NCI-H1417 treated with DMSO at 0.1 percent for 48 hours (cell line): ENCODE results near the gene KRCC1.
"Not testable (repeated sequence)": the region's sequence is repeated elsewhere in the genome, so short reads cannot be mapped to it uniquely, and the experiment has no call there.

Experiments used
- DNase-seq: peaks from one replicate; lab custom pipeline; 2025; lab: John Stamatoyannopoulos, UW

KRCC1 gene

DNA sequence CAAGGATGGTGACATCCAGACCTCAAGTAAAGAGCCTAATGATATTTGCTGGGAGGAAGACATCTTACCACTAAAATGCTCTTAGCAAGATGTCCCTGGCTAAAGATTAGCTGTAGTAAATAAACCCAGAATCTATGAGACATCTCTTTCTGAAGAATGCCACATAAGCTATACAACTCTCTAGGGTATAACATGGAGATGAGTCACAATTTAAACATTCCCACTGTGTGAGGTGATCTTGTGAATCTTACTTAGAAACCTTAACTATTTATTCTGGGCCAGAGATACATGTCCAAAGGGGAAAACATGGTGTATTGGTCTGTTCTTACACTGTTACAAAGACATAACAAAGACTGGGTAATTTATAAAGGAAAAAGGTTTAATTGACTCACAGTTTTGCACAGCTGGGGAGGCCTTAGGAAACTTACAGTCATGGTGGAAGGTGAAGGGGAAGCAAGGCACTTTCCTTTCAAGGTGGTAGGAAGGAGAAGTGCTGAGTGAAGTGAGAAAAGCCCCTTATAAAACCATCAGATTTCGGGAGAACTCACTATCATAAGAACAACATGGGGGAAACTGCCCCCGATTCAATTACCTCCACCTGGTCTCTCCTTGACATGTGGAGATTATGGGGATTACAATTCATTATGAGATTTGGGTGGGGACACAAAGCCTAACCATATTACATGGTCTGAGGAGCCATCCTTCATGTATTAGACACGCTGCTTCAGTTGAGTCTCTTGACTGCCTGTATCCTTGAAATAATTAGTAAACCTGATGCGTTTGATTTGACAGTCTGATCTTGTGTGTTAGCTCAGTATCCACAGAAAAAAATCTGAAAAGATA is 17.1 kb downstream of the KRCC1 start:
- DNase-seq, result no peak

DNA sequence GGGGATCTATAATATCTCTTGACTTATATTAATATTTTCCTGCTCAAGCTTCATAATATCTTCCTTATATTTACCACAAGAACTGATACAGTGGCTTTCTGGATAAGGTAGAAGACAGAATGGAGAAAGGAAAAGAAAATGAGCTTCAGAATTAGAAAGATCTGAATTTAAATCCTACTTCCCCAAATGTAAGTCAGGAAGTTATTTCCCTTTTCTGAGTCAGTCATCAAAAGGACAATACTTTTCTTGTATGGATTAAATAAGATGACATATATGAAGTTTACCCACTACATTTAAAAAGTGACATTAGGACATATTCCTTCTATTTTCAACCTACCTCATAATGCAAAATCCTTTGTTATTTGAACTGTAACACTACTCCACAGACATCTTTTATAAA is 19.0 kb downstream of the KRCC1 start:
- DNase-seq, result no peak

DNA sequence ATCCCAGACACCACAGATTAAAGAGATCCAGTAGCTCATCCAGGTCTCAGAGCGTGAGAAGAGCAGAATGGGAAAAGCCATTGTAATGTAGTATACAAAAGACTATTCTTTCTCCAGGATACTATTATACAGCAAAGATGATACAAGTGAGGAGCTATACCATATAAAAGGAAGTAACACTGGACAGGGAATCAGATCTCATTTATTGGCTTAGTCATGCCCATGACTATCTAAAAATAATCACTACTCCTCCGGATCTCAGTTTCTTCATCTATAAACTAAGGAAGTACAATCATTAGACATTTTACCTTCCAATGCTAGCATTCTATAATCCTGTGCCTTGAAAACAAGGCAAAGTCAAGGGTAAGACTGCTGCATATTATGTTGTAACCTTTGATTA is 19.4 kb downstream of the KRCC1 start:
- no peak for DNase-seq

DNA sequence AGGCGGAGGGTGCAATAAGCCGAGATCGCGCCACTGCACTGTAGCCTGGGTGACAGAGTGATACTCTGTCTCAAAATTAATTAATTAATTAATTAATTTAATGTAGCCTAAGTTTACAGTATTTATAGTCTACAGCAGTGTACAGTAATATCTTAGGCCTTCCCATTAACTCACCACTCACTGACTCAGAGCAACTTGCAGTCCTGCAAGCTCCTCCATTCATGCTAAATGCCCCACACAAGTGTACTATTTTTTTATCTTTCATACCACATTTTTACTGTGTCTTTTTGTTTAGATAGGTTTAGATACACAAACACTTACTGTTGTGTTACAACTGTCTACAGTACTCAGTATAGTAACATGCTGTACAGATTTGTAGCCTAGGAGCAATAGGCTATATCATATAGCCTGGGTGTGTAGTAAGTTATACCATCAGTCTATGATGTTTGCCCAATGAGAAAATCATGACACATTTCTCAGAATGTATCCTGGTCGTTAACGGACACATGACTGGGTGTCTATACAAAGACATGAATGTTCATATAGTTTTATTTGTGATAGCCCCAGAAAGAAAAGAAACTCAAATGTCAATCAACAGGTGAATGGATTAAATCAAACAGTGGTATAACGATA is 23.4 kb downstream of the KRCC1 start:
- no peak for DNase-seq

DNA sequence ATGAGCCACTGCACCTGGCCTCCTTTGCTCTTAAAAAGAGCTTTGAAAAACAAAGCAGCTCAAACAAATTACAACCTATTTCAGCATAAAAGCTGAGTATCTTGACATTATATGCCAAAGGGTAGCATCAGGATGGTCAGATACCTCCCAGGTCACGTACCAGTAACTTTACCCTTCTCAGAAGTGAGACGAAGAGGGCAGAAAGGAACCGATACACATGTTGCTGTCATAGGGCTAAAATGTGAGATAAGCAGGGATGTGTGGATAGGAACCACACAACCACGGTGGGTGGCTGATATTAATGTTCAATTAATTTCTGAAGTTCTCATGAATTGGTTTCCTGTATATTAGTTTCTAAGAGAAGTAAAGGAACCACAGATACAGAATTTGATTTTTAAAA is 26.7 kb downstream of the KRCC1 start:
- no peak for DNase-seq

DNA sequence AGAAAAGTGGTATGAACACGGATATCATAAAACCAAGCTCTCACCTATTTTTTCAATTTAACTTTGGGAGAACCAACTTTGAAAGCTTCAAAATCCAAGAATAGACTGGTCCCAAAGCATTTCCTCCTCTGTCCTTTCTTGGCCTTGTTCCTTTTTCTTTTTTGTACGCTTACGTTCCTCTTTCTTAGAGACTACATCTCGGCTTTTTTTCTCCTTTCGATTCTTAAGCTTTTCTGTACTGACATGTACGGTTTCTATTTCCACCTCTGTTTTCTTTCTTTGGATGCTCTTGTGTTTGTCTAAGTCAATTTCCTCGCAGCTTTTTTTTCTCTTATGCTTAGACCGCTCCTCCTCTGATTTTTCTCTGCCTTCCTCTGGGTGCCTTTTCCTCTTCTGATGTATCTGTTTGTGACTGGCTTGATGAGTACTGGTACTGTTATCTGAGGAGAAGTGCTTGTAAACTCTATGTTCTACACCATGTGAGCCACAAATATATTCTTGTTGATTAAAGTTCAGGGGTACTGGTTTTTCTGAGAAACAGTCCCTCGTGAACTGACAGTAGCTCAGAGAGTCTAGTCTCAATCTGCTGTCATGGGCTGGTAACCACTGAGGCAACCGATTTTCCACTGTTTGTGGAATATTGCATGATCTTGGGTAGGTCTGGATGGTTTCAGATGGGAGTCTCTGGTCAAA is 27.7 kb downstream of the KRCC1 start:
- DNase-seq, result no peak

DNA sequence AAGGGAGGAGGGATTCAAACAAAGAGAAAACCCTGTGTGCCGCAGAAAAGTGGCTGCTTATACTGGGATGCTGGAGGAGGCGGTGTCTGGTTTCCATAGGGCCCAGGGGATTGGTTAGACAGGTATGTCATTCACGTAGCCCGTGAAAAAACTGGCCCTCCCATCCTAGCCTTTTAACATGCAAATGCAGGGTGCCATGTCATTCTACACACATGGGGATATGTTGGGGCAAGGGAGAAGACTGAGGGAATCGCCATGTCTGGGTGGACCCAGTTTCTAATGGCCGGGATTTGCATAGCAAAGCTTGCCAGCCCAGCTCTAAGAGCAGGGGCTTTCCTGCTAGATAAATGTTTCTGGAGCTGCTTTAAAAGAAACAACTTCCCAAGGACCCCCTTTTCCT is 31.1 kb downstream of the KRCC1 start:
- DNase-seq, result no peak

DNA sequence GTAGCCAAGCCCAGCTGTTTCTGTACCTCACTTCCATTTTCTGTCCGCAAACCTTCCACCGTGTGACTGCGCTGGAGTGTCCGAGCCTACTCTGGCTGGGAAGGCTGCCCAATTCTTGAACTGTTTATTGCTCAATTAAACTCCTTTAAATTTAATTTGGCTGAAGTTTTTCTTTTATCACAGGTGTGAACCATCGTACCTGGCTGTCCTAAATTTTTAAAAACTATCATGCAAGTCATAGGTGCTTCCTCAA is 33.0 kb downstream of the KRCC1 start:
- no peak for DNase-seq

DNA sequence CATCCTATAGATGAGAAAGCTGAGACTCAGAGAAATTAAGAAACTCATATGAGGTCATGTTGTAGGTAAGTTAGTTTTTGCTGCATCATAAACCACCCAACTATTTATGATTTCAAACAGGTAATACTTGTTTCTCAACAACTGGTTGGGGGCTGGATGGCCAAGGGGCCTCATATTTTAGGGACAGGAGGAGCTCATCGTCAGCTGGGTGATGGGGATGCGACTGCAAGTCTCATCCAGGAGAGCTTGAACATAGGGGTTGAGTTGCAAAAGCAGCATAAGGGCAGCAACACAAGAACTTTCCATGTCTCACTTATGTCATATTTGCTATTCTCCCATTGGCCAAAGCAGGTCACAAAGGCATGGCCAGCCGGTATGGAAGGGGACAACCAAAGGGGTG is 35.6 kb downstream of the KRCC1 start:
- no peak for DNase-seq

DNA sequence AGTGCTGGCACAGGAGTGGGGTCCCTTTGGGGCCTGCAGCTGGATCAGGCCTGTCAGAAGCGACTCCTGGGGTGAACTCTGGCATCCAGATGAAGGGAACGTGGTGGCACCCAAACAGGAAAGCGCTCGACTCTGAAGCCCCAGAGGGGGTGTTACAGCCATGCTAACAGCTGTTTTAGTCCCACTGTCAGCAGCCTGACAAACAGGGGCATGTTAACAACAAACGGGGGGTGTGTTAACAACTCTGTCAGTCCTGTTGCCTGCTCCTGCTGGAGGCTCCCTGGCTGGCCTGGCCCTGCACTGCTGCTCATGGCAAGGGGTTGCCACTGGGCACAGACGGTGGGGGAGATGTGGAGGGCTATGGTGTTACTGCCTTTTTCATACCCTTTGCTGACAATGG is 36.7 kb downstream of the KRCC1 start:
- no peak for DNase-seq

DNA sequence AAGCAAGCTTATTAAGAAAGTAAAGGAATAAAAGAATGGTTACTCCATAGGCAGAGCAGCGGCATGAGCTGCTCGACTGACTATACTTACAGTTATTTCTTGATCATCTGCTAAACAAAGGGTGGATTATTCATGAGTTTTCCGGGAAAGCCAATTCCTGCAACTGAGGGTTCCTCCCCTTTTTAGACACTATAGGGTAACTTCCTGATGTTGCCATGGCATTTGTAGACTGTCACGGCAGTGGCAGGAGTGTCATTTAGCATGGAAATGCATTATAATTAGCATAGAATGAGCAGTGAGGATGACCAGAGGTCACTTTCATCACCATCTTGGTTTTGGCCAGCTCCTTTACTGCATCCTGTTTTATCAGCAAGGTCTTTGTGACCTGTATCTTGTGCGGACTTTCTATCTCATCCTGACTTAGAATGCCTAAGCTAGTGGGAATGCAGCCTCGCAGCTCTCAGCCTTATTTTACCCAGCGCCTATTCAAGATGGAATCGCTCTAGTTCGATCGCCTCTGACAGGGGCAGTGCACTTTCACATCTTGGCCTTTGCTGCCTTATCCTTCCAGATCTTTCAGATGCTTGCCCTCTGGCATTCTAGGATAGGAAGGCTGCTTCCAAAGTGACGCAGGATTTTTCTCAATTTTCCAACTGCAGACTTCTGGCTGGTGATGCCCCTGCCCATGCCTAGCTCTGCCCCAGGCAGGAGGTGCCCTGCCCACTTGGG is 37.3 kb downstream of the KRCC1 start:
- not testable (repeated sequence) for DNase-seq

DNA sequence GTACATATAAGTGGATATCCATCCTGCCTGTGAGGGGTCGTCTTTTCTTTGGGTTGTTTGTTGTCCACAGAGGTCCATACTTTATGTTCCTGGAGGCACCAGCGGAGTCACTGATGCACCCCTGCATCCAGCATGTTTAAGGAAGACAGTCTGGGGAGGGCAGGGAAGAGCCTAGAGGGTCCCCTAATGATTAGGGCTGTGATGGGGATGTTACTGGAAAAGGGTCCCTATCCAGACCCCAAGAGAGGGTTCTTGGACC is 37.9 kb downstream of the KRCC1 start:
- not testable (repeated sequence) for DNase-seq

DNA sequence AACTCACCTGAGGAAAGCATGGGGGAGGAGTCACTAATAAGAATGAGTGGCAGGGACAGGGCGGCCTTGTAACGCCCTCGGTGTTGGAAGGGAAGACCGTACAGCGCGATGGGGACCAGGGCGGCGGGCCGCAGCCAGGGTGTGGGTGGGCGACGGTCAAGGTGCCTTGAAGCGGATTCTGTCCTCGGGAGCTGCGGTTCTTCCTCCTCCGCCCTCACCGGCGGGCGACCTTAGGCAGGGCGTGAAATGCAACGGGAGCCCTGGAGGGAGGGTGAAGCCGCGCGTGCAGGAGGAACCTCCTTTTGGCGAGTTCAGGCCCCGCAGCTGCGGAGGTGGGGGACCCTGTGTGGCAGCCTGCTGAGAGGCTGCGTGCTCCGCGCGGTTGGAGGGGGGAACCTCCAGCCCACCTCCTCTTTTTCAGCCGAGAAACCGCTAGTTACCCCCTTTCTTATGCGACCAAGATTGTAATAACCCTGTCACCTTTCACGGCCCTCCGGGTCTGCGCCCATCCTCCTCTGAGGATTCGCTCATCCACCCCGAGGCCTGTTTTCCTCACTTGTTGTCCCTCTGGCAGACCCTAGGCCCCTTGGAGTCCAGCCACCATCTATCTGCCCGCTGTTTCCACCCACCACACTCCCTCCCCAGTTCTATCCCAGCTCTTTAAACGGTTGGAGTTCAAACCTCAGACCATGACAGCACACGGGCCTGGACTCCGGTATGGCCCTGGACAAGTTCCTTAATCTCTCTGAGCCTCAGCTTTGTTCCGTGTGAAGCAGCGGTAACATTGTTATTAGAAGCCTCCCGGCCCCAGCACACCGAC is 38.4 kb downstream of the KRCC1 start:
- DNase-seq, result no peak

DNA sequence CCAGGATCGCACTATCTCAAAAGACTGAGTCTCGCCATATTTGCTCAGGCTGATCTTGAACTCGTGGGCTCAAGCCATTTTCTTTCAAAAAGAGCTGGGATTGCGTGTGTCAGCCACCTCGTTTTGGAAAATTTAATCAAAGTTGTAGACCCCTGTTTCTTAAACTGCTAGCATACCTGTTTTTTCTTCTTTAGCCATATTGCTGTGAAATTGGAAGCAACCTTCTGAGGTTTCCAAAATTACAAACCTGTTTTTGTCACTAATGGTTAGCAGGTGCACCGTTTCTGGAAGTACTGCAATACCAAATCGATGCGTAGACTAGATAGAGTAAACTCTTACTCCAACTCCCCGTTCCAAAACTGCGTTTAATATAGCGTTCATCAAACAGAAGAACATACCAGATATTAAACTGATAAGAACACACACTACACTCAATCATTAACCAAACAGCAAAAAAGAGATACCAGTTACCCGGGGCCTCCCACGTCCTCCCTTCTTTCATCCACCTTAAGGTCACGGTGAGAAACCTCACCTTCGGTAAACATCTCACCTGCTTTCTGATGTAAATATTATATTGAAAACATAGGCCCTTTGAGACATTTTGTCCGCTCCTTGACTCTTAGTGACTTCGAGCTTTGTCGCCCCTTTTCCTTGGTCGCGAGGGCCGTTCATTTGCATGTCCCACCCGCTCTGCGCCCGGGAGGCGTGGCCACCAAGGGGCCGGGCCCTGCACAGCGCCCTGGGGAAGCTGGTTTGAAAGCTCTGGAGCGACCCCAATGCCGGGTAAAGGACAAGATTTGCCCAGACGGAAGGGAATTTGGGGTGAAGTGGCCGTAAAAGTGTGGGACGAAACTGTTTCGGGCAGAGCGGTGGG is 39.3 kb downstream of the KRCC1 start, which contains the start of gene RNU2-63P:
TSS of gene RNU2-63P (minus strand) at position 462 of the 874 bp plus-strand sequence.
- peak; percentile 40 for DNase-seq

DNA sequence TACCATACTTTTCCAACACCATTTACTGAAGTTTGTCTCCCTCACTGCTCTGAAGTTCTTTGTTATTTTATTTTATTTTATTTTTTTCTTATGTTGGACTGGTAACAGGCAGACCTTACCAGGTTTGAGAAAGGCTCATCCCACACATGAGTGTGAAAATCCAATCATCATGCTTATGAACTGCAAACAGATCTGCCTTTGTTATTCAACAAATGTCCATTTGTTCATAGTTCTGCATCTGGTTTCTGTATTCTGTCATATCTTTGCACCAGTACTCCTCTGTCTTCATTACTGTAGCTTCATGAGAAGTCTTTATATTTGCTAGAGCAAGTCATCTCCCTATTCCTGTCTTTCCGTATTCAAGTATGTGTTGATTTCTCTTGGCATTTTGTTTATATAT is 44.6 kb downstream of the KRCC1 start:
- DNase-seq, result no peak

DNA sequence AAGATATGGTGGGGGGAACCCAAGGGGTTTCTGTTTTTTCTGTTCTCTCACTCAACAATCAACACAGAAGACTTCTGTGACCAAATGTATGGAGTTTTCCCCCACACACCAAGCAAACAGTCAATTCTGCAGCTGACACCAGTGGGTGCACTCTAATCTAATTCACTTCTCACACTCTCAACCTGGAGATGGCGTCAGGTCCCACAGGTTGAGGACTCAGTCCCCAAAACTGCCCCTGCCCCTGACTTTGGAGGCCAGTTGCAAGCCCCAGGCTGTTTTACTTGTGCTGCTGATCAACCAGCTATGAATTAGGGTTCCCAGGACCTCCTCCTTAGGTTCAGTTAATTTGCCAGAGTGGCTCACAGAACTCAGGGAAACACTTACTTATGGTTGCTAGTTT is 45.4 kb downstream of the KRCC1 start:
- no peak for DNase-seq

DNA sequence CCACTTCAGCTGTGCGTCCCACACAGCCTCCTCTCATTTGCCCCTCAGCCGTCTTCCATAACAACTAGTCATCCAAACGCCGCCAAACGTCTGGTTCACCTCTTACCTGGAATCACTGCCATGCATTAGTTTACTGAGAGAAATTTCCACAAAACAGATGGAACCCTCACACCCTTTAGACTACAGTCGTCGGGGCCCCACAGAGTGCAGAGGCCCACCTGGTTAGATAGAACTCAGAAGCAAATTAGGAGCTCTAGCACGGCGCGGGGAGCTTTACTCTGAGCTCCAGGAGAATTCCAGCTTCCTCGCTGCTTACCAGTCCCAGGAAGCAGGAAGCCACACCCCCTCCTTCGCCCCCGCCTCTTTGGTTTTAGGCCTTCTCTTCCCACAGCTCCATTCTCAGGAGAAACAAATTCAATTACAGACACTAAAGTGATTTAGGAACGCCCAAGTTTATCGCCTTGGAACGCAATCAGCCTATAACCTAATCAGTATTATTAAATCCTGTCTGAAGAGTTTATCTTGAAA is 48.6 kb downstream of the KRCC1 start:
- DNase-seq, result no peak

DNA sequence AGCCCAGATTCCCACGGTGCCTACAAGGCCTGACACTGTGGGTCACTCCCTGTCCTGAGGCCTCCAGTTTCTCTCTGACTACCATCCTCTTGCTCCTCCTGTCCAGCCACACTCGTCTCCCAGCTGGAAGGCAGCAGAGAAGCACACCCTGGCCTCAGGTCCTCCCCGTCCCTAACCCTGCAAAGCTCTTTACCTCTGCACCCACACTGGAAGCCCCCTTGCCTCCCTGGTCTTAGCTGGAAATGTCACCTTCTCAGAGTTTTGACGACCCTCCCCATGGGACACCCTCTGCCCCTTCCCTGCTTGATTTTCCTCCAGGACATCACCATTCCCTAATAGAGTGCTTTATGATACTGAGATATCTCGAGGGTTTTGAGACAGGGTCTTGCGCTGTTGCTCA is 49.8 kb downstream of the KRCC1 start:
- DNase-seq, result no peak

DNA sequence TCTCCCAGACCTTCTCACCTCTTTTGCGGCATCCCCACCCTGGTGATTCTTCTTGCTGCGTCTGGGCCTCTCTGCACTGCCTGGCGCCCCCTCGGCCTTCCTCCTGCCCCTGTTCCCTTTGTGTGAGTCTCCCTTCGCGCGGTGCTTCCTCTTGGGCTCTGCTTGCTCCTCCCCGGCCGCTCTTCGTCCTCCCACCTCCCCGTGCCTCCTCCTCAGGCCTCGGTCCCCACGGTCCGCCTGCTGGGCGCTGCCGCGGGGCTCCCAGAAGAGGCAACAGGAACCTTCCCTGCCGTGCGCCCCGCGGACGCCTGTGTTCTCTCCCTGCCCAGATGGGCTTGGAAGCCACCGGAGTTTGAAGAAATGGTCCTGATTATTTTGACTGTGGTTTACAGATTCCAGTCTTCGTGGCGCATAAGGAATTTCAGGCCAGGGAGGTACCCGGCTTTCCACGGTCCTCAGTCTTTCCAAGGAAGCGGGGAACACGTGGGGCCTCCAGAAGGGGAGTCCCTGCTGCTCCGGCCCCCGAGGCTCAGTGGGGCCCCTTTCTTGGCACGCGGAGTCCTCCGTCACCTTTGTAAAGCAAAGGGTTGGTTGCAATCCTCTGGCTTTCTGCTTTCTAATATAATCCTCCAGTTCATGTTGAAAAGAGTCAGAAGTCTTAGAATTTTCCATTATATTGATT is 52.4 kb downstream of the KRCC1 start:
- no peak for DNase-seq

DNA sequence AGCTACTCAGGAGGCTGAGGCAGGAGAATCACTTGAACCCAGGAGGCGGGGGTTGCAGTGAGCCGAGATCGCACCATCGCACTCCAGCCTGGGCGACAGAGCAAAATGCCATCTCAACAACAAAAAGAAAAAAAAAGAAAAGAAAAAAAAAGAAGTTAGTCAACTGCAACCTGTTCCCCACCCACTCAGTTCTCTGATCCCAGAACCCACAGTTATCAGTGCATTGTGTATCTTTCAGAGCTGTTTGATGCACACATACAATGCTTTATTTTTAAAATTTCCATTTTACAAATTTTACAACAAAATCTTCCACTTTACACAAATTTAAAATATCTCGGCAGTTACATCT is 53.2 kb downstream of the KRCC1 start:
- DNase-seq, result no peak
